ENCODE data around the gene ASXL1. TPM values are rescaled to one million over a fixed set of nuclear protein-coding genes. Genes with fewer than 3 reads are reported as not detected.
"Not testable (repeated sequence)": the region's sequence is repeated elsewhere in the genome, so short reads cannot be mapped to it uniquely, and the experiment has no call there.

Gene ASXL1
- total RNA-seq, 1 donor from 2014 or later = 90.8 TPM

DNA sequence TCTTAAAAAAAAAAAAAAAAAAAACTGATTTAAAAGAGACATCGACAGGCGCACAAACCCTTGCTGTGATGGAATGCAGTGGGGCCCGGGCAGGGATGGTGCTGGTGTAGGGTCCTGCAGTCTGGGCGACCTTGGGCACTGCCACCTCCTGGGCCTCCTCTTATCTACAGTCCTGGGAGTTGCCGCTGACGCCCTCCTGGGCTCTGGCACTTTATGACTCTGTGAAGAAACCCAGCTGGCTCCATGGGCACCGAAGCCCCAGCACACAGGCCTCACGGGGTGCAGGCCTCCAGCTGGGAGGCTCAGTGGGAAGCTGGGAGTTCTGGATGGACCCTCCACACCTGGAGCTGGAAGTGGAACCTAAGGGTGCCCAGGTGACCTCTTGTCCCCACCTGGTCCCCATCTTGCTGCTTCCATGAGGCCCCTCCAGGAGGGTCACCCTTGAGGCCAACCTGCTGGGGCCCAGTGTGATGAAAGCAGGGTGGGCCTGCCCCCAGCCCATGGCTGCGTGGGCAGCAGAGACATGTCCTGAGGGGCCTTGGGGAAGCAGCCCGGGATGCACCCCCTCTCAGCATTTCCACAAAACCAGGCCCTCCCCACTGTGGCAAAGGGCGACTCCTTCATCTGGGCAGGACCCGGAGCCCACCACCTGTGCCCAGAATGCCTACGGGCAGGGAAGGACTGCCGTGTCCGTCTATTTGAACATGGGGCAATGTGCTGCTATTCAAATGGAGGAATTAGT is 104.9 kb downstream of the ASXL1 start:
- H3K27me3 Mint-ChIP-seq (ENCODE audit: unreplicated experiment) = peaks cover 29% of the 10 kb centered on the region
- peaks cover 35% of the 10 kb centered on the region for H3K4me1 Mint-ChIP-seq (ENCODE audit: unreplicated experiment)
- H3K27ac Mint-ChIP-seq (ENCODE audit: unreplicated experiment) = peak overlapping the region; percentile 67

DNA sequence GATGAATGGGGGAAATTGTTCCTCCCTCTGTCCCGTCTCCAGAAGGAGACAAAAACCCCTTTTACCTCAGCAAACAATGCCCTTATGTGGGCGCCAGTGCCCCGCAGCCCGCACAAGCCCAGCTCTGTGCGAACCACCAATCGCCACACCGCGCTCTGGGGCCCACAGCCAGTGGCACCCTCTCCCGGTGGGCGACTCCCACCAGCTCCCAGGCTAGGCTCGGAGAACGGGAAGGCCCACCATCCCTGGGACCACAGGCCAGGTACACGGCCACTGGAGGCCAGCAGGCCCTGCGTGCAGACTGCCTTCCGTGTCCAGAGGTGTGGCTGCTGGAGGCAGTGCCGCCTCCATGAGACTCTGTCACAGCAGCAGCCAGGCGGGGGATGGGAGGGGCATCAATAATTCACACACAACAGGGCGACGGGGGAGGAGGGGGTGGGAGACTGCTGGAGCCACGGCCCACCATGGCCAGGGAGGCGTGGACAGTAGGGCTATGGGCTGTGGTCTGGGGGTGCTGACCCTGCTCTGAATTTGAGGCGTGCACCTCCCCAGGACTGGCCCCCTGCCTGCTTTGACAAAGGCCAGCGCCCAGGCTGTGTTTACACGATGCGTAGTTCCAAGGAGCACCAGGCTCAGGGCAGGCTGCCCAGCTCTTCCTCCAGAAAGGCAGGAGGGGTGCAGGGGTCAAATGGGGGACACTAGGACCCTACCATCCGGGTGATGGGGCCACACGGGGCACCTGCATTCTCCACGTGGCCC is 105.7 kb downstream of the ASXL1 start:
- Mint-ChIP-seq H3K27me3 (ENCODE audit: unreplicated experiment) (peaks cover 25% of the 10 kb centered on the region), H3K27ac (ENCODE audit: unreplicated experiment) (peak overlapping the region; percentile 67), H3K4me1 (ENCODE audit: unreplicated experiment) (peaks cover 33% of the 10 kb centered on the region), H3K9me3 (ENCODE audit: unreplicated experiment) (no peaks in the 10 kb centered on the region), H3K4me3 (ENCODE audit: unreplicated experiment) (no peak overlapping the region), H3K36me3 (ENCODE audit: low read depth, unreplicated experiment) (peaks cover 18% of the 10 kb centered on the region)
- TF ChIP-seq, protein P1, sequence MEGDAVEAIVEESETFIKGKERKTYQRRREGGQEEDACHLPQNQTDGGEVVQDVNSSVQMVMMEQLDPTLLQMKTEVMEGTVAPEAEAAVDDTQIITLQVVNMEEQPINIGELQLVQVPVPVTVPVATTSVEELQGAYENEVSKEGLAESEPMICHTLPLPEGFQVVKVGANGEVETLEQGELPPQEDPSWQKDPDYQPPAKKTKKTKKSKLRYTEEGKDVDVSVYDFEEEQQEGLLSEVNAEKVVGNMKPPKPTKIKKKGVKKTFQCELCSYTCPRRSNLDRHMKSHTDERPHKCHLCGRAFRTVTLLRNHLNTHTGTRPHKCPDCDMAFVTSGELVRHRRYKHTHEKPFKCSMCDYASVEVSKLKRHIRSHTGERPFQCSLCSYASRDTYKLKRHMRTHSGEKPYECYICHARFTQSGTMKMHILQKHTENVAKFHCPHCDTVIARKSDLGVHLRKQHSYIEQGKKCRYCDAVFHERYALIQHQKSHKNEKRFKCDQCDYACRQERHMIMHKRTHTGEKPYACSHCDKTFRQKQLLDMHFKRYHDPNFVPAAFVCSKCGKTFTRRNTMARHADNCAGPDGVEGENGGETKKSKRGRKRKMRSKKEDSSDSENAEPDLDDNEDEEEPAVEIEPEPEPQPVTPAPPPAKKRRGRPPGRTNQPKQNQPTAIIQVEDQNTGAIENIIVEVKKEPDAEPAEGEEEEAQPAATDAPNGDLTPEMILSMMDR (IDR thresholded peaks at IDR 0.05; ENCODE audit: unreplicated experiment) = no peak
- no peak for DNase-seq (ENCODE audit: low spot score)

More for the DNA sequence above, 104.9 kb downstream of the ASXL1 start:
- TF ChIP-seq, protein P1 (IDR thresholded peaks at IDR 0.05; ENCODE audit: unreplicated experiment) = no peak
- Mint-ChIP-seq H3K4me3 (ENCODE audit: unreplicated experiment) (no peak overlapping the region), H3K36me3 (ENCODE audit: low read depth, unreplicated experiment) (peaks cover 22% of the 10 kb centered on the region), H3K9me3 (ENCODE audit: unreplicated experiment) (no peaks in the 10 kb centered on the region)
- DNase-seq (ENCODE audit: low spot score) = no peak

DNA sequence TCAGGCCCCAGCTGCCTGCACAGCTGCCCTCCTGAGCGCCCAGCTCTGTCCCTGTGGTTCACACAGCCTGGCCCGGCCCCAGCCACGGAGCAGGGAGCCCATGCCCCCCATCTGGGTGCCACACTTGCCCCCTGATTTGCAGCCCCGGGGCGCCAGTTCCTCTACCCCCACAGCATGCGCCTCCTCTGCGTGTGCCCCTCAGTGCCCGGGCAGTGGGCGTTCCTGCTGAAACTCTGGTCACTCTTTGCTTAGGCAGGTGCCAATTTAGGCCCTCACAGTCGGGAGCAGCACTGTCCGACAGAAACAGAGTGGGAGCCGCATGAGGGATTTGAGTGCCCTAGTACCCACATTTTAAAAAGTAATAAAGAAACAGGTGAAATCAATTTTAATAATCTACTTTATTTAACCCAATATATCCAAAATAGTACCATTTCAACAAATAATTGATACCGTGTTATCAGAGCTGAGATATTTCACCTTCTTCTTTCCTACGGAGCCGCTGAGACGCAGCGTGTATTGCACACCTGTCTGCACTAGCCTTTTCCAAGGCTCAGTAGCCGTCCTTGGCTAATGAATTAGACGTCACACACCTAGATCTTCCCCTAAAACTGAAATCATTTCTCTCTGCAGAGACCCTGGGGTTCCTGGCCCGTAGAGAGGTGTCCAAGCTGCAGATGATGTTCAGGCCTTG is 106.4 kb downstream of the ASXL1 start:
- H3K9me3 Mint-ChIP-seq (ENCODE audit: unreplicated experiment) = no peaks in the 10 kb centered on the region
- peaks cover 18% of the 10 kb centered on the region for H3K36me3 Mint-ChIP-seq (ENCODE audit: low read depth, unreplicated experiment)
- peaks cover 36% of the 10 kb centered on the region for H3K4me1 Mint-ChIP-seq (ENCODE audit: unreplicated experiment)
- H3K27ac Mint-ChIP-seq (ENCODE audit: unreplicated experiment) = peak overlapping the region; percentile 30
- no peak for DNase-seq (ENCODE audit: low spot score)
- H3K4me3 Mint-ChIP-seq (ENCODE audit: unreplicated experiment) = peak overlapping the region; percentile 73
- TF ChIP-seq, protein P1 (IDR thresholded peaks at IDR 0.05; ENCODE audit: unreplicated experiment) = no peak
- H3K27me3 Mint-ChIP-seq (ENCODE audit: unreplicated experiment) = peaks cover 25% of the 10 kb centered on the region

DNA sequence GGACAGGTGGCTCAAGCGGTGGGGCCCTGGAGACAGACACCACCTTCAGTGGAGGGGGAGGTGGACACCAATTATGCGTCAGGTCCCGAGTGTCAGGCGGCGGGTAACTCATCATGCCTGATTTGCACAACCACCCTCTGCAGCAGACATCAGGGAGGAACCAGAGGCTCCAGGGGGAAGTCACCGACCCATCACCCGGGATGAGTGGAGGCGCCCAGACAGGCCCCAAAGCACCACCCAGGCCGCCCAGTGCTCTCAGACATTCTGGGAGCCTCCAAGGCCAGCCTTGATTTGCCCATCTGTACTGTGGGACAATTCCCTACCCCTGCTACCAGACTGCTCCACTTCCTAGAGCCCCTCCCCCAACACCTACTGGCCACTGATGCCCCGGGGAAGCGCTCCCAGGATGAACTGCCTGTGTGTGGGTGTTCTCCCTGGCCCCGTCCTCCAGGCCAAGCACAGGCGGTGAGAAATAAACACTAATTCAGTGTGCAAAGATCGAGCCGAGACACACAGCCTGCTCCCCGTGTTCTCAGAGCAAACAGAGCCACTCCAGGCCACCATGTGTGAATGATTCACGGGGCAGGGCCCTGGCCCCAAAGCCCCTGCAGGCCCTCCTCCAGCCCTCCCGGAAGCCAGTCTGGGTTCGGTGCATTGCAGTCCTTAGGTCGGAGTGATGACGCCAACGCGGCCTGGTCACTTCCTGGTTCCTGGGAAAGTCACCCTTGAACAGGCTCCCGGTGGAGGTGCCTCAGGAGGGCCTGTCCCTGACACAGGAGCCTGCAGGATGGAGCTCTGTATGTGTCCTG is 107.2 kb downstream of the ASXL1 start:
- TF ChIP-seq, protein P1 (IDR thresholded peaks at IDR 0.05; ENCODE audit: unreplicated experiment) = no peak
- Mint-ChIP-seq H3K27ac (ENCODE audit: unreplicated experiment) (no peak overlapping the region), H3K9me3 (ENCODE audit: unreplicated experiment) (no peaks in the 10 kb centered on the region), H3K36me3 (ENCODE audit: low read depth, unreplicated experiment) (peaks cover 13% of the 10 kb centered on the region), H3K4me3 (ENCODE audit: unreplicated experiment) (peak overlapping the region; percentile 73), H3K27me3 (ENCODE audit: unreplicated experiment) (peaks cover 22% of the 10 kb centered on the region), H3K4me1 (ENCODE audit: unreplicated experiment) (peaks cover 34% of the 10 kb centered on the region)
- DNase-seq (ENCODE audit: low spot score) = no peak

DNA sequence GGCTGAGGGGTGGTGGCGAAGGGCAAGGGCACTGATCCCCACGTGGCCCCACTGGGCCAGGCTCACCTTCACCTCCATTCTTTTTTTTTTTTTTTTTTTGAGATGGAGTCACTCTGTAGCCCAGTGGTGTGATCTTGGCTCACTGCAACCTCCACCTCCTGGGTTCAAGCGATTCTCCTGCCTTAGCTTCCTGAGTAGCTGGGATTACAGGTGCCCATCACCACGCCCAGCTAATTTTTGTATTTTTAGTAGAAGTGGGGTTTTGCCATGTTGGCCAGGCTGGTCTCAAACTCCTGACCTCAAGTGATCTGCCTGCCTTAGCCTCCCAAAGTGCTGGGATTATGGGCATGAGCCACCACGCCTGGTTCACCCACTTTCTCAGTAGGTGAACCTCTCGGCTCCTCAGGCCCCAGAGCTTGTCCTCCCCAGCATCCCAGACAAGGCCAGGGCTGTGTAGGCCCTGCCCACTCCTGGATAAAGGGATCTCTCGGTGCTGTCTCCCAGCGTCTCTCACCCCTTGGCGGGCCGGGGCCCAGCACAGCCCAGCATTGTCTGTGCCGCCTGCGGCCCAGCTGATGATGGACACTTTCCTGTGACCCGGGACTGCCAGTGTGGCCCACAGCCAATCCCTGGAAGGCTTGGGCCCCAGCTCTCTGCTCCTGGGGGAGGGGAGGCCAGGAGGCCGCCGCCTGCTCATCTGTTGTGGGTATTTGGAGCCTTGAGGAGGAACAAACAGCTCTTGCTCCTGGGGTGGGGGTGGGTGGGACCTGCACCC is 108.0 kb downstream of the ASXL1 start:
- not testable (repeated sequence) for H3K27ac Mint-ChIP-seq (ENCODE audit: unreplicated experiment); H3K4me3 Mint-ChIP-seq (ENCODE audit: unreplicated experiment); DNase-seq (ENCODE audit: low spot score); H3K9me3 Mint-ChIP-seq (ENCODE audit: unreplicated experiment)
- Mint-ChIP-seq H3K36me3 (ENCODE audit: low read depth, unreplicated experiment) (peaks cover 13% of the 10 kb centered on the region), H3K4me1 (ENCODE audit: unreplicated experiment) (peaks cover 38% of the 10 kb centered on the region), H3K27me3 (ENCODE audit: unreplicated experiment) (peaks cover 22% of the 10 kb centered on the region)

Measured in endothelial cell (in vitro differentiated cells).